Measurements from ENCODE around the gene ATF5.

The ATF5 gene

DNA sequence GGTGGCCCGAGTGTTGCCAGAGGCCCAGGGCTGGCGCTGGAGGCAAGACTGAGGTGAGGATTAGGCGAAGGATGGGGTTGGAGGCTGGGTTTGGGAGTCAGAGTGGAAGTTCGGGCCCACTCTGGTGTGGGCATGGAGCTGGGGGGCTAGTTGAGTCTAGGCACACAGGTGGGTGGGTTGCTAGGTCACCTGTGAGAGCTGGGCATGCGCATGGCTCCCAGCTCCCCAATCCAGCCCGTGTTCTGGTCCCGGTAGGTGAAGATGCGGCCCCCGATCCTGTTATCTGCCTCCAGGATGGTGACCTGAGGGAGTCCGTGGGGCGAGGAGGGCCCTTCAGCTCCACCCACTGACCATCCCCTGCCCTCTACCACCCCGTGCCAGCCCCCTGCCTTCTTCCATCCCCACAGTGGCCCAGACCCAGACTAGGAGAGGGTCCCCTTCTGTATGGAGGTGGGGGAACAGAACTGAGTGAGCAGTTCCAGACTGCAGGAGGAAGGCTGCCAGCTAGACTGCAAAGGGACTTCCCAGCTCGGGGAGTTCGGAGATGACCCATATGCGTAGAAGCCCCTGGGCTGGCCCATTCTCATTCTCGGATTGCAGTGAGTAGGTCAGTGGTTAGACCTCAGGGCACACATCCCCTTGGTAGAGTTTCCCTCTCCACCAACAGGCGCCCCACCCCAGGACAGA, 34.0 kb upstream of the ATF5 start:
- DNase-seq (ENCODE audit: low read depth, low spot score), result no peak

GRCh38 chr19:49895566-49896297, 33.3 kb upstream of the ATF5 start:
- DNase-seq (ENCODE audit: low read depth, low spot score), result no peak

GRCh38 chr19:49896863-49897621, 32.0 kb upstream of the ATF5 start, which contains the start of gene IL4I1:
TSS of gene IL4I1 (minus strand) at chr19:49896887. CDS start at chr19:49896160, 727 bp downstream.
- no peak for DNase-seq (ENCODE audit: low read depth, low spot score)

DNA sequence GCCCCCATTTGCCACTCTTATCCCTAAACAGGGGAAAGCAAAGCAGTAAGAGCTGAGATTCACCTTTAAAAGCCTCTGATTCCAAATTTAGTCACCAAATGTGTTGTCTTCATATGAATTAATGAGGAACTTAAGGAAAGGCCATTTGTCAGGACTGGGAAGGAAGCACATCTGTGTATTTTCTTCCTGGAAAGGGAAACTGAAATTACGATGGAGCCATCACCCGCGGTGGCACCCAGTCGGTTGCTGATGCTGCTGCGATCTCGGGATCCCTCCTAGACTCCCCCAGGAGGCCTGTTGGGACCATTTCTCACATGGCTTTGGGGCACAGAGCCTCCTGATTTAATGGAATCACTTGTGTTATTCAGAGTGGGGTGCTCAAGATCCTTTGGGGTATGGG, 24.9 kb upstream of the ATF5 start:
- DNase-seq (ENCODE audit: low read depth, low spot score), result no peak

DNA sequence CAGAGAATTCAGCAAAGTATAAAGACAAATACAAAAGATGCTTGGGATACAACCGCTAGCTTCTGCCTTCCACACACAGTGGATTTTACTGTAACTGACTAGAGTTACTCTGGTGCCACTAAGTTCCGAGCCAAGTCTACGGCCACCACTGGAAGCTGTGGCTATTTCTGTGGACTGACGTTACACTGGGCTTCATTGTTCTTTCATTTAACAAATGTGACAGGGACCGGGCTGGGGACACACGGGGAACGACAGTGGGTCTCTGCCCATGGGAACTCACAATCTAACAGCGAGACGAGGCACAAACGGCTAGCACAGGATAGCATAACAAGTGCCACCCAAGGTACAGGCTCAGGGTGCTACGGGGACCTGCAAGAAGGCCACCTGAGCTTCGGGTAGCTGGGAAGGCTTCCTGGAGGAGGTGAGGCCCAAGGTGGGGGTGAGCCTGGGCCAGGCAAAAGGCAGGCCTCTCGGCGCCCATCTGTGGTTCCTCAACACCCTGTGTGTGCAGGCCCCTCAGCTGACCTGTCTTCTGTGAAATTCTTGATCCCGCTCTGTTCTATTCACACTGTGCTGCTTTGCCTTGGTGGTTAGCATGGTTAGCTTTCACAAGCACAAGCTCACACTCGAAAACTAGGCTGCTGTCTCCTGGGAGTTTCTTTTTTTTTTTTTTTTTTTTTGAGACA, 22.0 kb upstream of the ATF5 start:
- DNase-seq (ENCODE audit: low read depth, low spot score), result no peak

DNA sequence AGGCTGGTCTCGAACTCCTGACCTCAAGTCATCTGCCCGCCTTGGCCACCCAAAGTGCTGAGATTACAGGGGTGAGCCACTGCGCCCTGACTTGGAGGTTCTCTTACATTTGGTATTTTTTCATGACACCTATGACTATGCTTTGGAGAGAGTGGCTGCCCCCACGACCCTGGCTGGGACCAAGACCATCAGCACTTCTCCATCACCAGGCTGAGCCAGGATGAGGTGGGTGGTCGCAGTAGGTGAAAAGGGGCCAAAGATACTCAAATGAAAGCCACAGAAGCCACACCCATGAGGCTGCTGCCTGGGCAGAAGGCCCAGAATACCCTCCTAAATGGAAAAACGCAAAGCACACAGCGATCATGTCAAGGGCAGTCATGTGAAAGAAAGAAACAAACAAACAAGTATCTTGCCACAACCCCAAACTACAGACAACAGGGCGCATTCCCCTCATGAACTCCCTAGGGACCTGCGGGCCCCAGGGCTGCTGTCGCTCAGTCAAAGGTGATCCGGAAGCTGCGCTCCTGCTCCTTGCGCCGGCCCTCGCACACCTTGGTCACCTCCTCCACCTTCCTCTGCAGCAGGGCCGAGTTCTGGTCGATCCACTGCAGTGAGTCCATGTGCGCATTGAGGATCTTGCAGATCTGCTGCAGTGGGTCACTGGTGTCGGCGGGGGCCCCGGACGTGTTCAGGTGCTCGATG, 21.1 kb upstream of the ATF5 start:
- no peak for DNase-seq (ENCODE audit: low read depth, low spot score)

- no peak for DNase-seq (ENCODE audit: low read depth, low spot score)
These were observed 20.3 kb upstream of the ATF5 start for GRCh38 chr19:49908480-49909420.

DNA sequence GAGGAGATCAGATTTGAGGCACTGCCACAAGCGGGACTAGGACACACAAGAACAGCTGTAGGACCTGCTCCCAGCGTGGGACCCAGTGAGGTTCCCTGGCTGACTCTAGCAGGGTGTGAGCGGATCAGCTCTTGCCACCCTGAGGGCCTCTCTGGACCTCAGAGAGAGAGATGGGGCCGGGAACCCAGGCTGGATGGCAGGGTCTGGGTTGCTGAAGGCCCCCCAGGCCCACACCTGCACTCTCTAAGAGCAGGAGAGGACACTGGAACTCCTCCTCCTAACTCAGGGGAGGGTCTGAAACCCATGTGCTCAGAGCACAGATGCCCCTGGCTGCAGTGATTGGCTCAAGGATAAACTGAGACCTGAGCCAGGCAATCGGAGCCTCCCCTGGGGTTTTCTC, 18.8 kb upstream of the ATF5 start:
- DNase-seq (ENCODE audit: low read depth, low spot score), result no peak

DNA sequence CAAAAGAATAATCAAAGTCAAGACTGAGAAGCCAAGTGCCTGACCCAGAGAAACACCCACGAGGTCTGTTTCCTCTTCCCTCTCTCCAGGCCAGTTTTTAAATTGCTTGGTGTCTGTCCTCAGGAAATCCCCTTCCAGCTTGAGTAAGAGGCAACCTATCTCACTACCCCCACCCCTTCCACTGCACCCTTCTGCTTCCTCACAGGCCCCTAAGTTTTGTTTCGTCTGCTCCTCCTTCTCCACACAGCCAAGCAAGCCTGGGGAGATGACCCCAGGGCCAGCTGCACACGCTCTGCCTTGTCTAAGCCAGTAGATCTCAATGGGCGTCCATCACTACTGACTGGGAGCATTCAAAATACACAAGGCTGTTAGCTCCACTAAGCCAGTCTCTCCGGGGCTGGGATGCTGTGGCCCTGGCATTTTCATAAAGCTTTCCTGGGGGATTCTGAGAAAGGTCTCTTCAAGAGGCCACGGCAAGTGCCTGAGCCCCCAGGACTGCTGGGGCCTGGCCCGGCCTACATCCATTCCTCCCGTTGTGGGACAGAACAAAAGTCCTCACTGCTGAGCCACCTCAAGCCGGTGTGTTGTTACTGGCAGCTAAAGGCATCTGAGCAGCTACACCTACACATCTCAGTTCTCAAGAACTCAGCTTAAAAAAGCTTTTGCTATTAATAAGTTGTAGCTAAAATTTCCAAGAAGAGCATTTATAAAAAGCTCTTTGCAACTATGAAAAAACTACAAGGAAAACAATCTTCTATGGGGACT, 17.4 kb upstream of the ATF5 start:
- DNase-seq (ENCODE audit: low read depth, low spot score), result no peak

DNA sequence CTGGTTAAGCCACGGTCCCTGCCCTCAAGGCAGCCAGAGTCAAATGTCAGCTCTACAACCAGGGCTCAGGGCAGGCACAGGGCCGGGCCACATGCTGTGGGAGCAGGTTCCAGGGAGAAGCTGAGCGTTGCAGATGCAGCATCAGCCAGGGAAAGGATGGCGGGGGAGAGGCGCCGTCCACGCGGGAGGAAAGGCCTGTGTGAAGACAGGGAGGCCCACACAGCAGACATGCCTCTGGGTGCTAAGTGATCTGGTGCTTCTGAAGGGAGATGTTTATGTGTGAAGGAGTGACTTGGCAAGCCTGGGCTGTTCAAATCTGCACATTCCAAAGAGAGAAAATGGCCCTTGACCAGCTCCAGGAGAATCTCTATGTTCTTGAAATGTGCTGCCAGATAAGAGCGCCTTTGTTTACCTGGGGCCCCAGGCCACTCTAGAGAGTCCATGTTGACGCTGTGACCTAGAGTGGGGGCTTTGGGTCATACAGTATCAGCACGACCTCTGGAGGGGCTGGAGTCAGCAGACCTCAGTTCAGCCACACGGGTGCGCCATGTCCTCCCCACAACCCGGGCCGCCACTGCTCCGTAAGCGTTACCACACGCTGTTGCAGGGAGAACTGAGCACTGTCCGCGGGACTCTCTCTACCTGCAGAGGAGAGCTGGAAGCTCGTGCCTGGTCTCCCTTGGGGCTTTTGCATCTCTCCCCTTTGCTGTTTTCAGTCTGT, 15.9 kb upstream of the ATF5 start:
- DNase-seq (ENCODE audit: low read depth, low spot score), result no peak

GRCh38 chr19:49913720-49914119, 15.3 kb upstream of the ATF5 start:
- no peak for DNase-seq (ENCODE audit: low read depth, low spot score)

GRCh38 chr19:49915271-49915670, 13.7 kb upstream of the ATF5 start:
- DNase-seq (ENCODE audit: low read depth, low spot score), result no peak

DNA sequence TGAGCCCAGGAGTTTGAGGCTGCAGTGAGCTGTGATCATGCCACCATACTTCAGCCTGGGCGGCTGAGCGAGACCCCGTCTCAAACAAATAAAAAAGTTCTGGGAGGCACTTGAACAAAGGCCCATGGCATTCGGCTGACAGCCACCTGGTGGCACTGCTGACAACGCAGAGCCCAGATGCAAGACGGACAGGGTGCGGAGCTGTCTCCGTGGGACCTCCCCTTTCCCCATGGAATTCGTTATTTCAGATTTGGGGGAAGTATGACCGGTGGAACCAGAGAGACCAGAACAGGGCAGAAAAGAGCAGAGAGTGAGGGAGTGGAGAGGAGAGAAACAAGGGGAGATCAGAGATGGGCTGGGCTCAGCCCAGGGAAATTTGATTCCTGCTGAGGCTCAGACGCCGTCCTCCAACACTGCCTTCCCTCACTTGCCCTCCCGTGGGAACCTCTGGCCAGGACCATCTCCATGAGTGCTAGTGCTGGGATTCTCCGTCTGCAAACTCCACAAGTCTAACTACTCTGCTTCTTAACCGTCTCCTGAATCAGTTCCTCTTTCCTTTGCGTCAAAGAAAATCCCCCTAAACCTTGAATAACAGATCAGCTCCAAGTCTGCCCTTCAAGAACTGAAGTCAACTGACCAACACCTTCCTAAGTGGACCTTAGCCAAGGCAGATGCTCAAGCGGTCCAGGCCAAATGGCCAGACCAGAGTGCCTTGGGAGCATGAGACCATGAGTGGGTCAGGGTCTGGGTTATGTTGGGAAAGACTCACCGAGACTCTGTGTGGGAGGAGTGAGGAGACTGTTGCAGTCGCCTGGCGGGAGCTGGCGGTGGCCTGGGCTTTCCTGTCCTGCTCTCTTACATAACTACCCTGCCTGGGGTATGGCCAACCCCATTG, 11.9 kb upstream of the ATF5 start:
- no peak for DNase-seq (ENCODE audit: low read depth, low spot score)

GRCh38 chr19:49918089-49918488, 10.9 kb upstream of the ATF5 start:
- DNase-seq (ENCODE audit: low read depth, low spot score), result no peak

- DNase-seq (ENCODE audit: low read depth, low spot score), result no peak
These were observed 8.2 kb upstream of the ATF5 start for GRCh38 chr19:49920624-49921363.

- no peak for DNase-seq (ENCODE audit: low read depth, low spot score)
These were observed 6.9 kb upstream of the ATF5 start for GRCh38 chr19:49921871-49922795.
